H7 (cell line): Measurements from ENCODE around the gene LRRC70. TPM values are rescaled to one million over a fixed set of nuclear protein-coding genes. Genes with fewer than 3 reads are reported as not detected.

Experiments
- DNase-seq: peaks from one replicate; pipeline ENCODE4 v3.0.0; 2012
- H3K27me3 ChIP-seq: 2 replicates; pipeline ENCODE4 v1.6.0; 2011; ENCODE audit warnings: mild to moderate bottlenecking, low read length; ENCODE audit not compliant: control insufficient read depth, insufficient read depth
- H3K36me3 ChIP-seq: replicated peaks from 2 replicates; pipeline ENCODE4 v1.5.1; 2011; ENCODE audit warnings: low read length; ENCODE audit not compliant: control insufficient read depth, insufficient read depth
- H3K4me3 ChIP-seq: 2 replicates; pipeline ENCODE4 v1.5.1; 2011; ENCODE audit warnings: low read depth, mild to moderate bottlenecking, control low read depth, low read length, moderate library complexity; ENCODE audit not compliant: insufficient read depth
- total RNA-seq: library from RNA; depleted of rRNA; stranded (reverse); fragments of >200 nt; shearing (Covaris generic); gene quantifications from 2 replicates; pipeline ENCODE4 v1.2.3, GENCODE V29; 2014; rRNA removed

LRRC70 gene, protein sequence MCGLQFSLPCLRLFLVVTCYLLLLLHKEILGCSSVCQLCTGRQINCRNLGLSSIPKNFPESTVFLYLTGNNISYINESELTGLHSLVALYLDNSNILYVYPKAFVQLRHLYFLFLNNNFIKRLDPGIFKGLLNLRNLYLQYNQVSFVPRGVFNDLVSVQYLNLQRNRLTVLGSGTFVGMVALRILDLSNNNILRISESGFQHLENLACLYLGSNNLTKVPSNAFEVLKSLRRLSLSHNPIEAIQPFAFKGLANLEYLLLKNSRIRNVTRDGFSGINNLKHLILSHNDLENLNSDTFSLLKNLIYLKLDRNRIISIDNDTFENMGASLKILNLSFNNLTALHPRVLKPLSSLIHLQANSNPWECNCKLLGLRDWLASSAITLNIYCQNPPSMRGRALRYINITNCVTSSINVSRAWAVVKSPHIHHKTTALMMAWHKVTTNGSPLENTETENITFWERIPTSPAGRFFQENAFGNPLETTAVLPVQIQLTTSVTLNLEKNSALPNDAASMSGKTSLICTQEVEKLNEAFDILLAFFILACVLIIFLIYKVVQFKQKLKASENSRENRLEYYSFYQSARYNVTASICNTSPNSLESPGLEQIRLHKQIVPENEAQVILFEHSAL
- total RNA-seq, result 0.55 and 1.7 TPM in 2 replicates

DNA sequence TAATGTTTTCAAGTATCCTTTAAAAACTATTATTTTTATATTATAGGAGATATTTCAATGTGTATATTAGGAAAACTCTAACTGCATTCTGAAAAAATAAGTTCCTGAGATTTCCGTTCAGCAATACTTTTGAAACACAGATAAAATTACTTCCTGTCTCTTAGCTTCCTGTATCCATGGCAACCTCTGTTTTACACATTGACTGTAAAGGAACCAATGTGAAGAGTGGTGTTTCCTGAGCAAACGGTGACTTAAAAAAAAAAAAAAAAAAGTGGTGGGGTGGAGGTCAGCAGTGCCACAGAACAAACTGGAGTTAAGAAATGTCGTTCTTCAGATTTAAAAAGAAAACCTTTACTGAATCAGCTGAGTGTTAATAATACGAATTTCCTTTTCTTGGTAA is at the start of gene LRRC70:
Gene LRRC70, plus strand, starts transcription at position 280 of the 400 bp plus-strand sequence. CDS start 620 bp downstream, outside the sequence.
- Histone ChIP-seq H3K36me3 (no peaks in the 10 kb centered on the region), H3K27me3 (no peaks in the 10 kb centered on the region), H3K4me3 (no peak within 1 kb of the TSS)
- no peak for DNase-seq

DNA sequence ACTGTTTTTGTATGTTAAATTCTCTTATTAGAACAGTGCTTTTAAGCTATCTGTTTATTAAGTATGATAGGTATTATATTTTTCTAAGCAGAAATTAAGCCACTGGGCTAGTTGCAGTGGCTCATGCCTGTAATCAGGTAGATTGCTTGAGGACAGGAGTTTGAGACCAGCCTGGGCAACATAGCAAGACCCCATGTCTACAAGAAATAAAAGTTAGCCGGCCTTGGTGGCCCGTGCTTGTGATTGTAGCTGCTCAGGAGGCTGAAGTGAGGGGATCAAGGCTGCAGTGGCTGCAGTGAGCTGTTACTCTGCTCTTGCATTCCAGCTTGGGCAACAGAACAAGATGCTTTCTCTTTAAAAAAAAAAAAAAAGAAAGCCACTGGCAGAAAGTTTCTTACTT is 45.0 kb upstream of the LRRC70 start:
- H3K4me3 ChIP-seq, result no peak overlapping the region
- no peaks in the 10 kb centered on the region for H3K27me3 ChIP-seq
- H3K36me3 ChIP-seq, result no peaks in the 10 kb centered on the region; the same call in none of the 2 replicates
- DNase-seq, result no peak

DNA sequence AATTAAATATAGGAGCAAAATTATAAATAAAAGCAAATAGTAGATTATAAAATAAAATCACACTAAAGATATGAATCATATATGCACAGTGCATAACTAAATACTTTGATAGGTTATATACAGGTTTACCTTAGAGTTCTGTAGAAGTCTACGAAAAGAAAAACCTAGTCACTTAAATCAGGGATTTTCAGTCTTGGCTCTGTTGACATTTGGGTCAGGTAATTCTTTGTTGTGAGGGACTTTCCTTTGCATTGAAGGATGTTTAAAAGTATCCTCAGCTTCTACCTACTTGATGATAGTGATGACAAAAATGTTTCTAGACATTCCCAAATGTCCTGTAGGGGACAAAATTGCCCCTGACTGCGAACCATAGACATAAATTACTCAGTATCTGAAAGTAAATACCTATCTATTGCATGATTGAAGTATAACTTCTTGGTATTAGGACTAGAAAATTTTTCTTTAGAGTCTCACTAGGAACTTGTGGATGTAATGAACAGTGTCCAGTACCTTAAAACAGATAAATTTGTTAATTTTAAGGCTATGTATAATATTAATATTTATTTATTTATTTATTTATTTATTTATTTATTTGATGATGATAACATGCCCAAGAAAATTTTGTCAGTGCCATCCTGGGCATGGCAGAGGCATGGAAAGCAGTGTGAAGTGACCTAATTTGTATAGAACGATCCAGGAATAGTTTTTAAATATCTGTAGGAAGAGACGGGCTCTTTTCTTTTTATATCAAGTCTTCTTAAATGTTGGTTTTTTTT is 44.0 kb upstream of the LRRC70 start:
- no peak for DNase-seq
- H3K4me3 ChIP-seq, result no peak overlapping the region
- H3K27me3 ChIP-seq, result no peaks in the 10 kb centered on the region
- no peaks in the 10 kb centered on the region; the same call in none of the 2 replicates for H3K36me3 ChIP-seq

DNA sequence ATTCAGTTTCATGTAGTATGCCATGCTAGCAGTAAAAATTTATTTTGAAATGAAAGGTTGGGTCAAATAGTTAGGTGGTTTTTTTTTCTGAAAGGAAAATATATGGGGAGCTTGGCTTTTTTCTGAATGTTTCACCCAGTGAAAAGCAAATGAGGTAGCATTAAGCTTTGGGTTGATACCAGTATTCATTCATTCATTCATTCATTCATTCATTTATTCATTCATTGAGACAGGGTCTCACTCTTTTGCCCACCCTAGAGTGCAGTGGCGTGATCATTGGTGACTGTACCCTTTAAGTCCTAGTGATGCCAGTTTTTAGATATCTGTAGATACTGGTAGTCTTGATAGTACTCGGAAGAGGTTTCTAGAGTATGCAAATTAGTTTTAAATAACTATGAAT is 42.4 kb upstream of the LRRC70 start:
- Histone ChIP-seq H3K36me3 (no peaks in the 10 kb centered on the region; the same call in none of the 2 replicates), H3K4me3 (no peak overlapping the region), H3K27me3 (no peaks in the 10 kb centered on the region)
- no peak for DNase-seq

DNA sequence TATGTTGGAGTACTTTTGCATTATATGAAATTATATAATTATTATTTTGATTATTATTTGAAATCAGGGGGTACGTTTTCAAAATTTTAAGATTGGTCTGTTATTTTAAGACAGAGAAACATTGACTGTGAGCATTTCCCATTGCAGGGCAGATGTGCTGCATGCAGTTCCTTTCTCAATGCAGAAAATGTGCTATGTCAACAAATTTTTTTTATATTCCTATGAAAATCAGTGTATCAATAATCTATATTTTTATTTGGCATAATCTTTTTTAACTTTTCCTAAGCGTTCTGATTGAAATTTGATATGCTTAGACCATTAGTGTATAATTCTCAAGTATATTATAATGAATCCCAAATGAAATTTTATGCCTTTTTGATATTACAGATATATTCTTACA is 41.8 kb upstream of the LRRC70 start:
- Histone ChIP-seq H3K4me3 (no peak overlapping the region), H3K36me3 (no peaks in the 10 kb centered on the region; the same call in 1 of the 2 replicates), H3K27me3 (no peaks in the 10 kb centered on the region)
- DNase-seq, result no peak

DNA sequence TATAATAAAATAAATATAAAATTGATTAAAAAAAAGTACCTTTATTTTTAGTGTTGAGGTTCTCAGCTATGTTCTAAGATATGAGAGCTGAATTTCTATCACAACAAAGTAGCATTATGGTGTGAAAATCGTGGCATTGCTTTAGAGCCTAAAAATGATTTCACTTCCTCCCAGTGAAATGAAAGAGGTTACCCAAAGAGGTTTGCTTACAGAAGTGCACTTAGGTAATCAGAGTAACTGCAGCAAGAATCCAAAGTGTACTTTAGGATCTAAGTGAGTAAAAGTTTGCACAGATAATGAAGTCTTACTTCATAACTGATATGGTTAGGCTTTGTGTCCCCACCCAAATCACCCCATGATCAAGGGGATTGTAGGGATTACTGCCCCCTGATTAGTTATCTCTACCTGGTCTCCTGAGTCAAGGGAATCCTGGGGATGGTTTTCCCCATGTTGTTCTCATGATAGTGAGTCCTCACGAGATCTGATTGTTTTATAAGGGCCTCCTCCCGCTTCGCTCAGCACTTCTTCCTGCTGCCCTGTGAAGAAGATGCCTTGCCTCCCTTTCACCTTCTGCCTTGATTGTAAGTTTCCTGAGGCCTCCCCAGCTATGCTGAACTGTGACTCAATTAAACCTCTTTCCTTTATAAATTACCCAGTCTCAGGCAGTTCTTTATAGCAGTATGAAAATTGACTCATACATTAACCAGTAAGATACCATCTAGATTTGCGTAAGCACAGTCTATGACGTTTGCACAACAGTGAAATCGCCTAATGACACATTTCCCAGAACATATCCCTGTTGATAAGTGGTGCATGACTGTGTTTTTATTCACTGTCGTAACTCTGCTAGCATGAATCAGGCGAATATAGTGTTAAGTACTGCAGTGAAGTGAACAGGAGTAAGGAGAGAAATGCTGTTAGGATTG is 40.3 kb upstream of the LRRC70 start:
- H3K4me3 ChIP-seq, result no peak overlapping the region
- H3K36me3 ChIP-seq, result no peaks in the 10 kb centered on the region; the same call in 1 of the 2 replicates
- no peaks in the 10 kb centered on the region for H3K27me3 ChIP-seq
- no peak for DNase-seq

DNA sequence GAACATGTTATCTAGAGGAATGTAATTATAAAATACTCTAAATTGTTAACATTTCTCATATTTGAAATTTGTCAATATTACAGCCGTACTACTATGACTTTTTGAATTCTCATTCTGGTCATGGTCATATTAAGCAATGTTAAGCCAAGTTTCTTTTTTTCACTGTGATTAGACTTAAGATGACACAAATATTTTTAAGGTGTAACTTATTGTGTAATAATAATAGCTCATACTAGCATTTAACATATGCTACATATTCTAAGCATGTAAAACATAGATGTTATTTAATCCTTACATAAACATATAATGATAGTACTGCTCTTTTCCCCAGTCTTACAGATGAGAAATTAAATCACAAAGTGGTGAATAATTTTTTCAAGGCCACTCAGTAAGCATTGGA is 35.9 kb upstream of the LRRC70 start:
- no peaks in the 10 kb centered on the region for H3K27me3 ChIP-seq
- DNase-seq, result no peak
- no peaks in the 10 kb centered on the region for H3K36me3 ChIP-seq
- no peak overlapping the region for H3K4me3 ChIP-seq

DNA sequence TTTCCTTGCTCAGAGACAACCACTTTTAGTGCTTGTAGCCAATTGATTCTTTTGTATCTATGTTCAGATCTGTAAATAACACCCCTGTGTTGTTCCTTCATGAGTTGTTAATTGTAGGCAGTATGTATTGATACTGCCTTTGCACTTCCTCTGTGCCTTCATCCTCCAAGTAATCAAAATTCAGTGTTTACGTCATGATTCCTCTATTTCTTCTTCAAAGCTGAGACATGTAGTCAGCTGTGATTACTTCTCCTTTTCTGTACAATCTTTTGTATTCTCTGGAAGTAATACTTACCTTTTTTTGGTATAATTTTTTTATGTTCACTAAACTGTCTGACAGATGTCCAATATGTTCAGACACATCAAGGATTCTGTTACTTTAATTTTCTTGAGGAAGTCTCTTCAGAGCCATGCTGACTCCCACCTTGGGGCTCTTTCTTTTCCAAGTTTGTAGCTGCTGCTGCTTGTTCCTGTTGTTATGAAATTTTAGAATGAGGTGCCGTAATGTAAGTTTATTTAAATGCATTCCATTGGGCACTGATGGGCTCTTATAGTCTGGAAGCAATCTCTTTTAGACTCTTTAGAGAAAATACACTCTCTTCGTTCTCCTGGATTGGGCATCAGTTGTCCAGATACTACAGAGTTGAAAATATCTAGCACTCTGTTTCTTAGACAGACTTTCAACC is 30.5 kb upstream of the LRRC70 start:
- Histone ChIP-seq H3K4me3 (no peak overlapping the region), H3K27me3 (no peaks in the 10 kb centered on the region), H3K36me3 (no peaks in the 10 kb centered on the region)
- no peak for DNase-seq

DNA sequence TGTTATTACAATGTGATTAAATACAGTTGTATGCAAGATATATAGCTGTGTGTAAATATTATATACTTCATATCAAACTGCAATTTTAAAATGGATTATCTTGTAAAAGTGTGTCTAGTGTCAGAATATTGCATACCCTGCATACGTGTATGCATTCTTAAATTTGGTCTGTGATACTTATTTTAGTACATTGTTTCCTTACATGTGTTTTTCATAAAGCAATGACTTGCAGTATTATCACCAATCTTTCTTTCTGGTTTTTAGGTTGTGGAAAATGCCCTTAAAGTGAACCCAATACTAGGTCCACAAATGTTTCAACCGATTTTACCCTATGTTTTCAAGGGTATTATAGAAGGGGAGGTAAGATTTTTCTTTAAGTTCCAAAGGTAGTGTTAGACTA is 28.5 kb upstream of the LRRC70 start:
- DNase-seq, result no peak
- Histone ChIP-seq H3K4me3 (no peak overlapping the region), H3K36me3 (no peaks in the 10 kb centered on the region), H3K27me3 (no peaks in the 10 kb centered on the region)

DNA sequence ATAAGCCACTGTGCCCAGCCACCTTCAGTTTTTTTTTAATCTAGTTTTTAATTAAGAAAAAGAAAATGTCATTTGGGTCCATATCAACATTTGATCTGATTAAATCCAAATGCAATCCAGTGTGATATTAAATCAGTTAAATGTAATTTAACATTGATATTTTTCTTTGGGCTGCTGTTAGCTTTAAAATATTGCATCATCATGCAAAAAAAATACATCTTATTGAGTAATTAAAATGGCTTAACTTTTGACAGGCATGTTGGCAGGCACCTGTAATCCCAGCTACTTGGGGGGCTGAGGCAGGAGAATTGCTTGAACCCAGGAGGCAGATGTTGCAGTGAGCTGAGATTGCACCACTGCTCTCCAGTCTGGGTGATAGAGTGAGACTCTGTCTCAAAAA is 22.7 kb upstream of the LRRC70 start:
- Histone ChIP-seq H3K4me3 (no peak overlapping the region), H3K27me3 (no peaks in the 10 kb centered on the region), H3K36me3 (no peaks in the 10 kb centered on the region)
- no peak for DNase-seq

DNA sequence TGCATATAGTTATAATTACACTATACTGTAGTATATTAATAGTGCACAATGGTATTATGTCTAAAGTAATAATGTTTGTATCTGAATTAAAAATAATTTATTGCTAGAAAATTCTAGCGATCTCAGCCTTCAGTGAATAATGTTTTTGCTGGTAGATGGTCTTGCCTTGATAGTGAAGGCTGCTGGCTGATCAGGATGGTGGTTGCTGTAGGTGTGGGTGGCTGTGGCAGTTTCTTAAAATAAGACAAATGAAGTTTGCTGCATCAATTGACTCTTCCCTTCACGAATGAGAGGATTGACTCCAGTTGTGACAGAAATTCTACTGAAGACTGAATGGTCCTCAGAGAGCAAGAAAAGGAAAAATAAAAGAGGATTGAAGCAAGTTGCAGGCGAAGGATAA is 19.7 kb upstream of the LRRC70 start:
- Histone ChIP-seq H3K27me3 (no peaks in the 10 kb centered on the region), H3K36me3 (no peaks in the 10 kb centered on the region), H3K4me3 (no peak overlapping the region)
- no peak for DNase-seq

DNA sequence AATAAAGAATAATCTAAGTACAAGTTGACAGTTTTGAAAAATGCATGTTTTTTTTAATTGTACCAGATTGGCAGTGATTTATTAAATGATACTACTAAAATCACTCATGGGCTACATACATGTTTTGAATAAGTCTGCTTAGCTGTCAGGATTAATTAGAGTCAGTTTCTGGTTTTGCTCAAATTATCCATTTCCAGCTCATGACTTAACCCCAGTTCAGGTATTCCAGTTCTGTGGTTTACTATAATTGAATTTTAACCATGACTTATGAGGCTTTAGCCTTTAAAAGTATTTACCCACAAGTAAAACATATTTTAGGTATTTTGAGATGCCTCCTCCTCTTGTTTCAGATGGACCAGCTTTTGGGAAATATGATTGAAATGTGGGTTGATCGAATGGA is 17.8 kb upstream of the LRRC70 start:
- Histone ChIP-seq H3K36me3 (no peaks in the 10 kb centered on the region), H3K27me3 (no peaks in the 10 kb centered on the region), H3K4me3 (no peak overlapping the region)
- DNase-seq, result no peak

DNA sequence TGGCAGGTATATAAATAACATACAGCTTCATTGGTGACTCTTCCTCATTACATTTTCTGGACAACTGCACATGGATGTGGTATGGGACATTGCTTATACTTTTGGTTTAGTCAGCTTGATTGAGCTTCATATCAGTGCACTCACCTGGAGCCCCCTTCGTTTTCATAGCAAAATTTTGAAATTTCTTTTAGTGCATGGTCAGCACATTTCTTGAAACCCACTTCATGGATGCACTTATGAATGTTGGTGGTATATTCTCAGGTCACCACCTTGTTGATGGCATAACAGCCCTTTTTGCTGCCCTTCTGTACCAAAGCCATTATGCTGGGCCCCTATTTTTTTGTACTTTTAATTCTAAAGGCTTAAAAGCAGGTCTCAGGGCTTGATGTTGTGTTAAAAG is 16.7 kb upstream of the LRRC70 start:
- Histone ChIP-seq H3K36me3 (no peaks in the 10 kb centered on the region), H3K4me3 (no peak overlapping the region), H3K27me3 (no peaks in the 10 kb centered on the region)
- DNase-seq, result no peak
